ENCODE data around the gene CNOT3.

DNA sequence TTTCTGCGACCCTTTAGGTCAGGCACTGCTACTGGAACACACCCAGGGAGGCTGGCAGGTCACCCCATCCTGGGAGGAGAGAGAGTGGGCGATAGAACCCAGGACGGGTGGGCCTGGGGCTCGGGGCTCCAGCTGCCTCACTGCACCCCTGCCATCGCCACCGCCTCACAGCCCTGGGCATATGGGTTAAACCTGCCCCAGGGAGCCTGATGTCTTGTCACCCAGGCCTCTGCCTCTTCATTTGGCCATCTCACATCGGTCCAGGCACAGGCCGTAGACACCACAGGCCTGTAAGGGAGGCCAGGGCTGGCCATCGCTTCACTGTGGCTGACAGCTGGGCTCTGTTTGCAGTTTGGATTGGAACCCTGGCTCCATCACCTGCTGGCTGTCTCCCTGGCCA lies 11.8 kb upstream of the CNOT3 start:
- no peak for TF ChIP-seq POLR2A (IDR thresholded peaks at IDR 0.05; ENCODE audit: low read depth, low read length)
- TF ChIP-seq POLR2AphosphoS5 (IDR thresholded peaks at IDR 0.05; ENCODE audit: low read depth, low read length): no peak
